SK-N-SH (cell line): ENCODE results near the gene MEI4. TPM values are rescaled to one million over a fixed set of nuclear protein-coding genes. Genes with fewer than 3 reads are reported as not detected.
A peak's percentile ranks its signal among the peaks of the same experiment; 100 is the strongest.
"Not testable (repeated sequence)": the region's sequence is repeated elsewhere in the genome, so short reads cannot be mapped to it uniquely, and the experiment has no call there.

Experiments used
- CTCF ChIA-PET: fragments of 300-600, 350-600 bp; formaldehyde crosslinking; extraction: SDS; loops from one replicate; lab custom pipeline; 2021; lab: Yijun Ruan, JAX
- POLR2A ChIA-PET: fragments of 350-600 bp; sonication (Branson Sonifier 250); formaldehyde crosslinking; extraction: SDS; loops from one replicate; lab custom pipeline; 2020; ENCODE audit warnings: antibody characterized with exemption, inconsistent platforms; lab: Yijun Ruan, JAX
- DNase-seq: peaks from one replicate; pipeline ENCODE4 v3.0.0; 2012
- H2AFZ ChIP-seq: fragments of 200-600 bp; sonication (generic); 2 replicates; pipeline ENCODE4 v1.8.1; 2016; ENCODE audit warnings: antibody characterized with exemption, mild to moderate bottlenecking, low read depth
- H3F3A ChIP-seq: fragments of 200-600 bp; sonication (generic); replicated peaks from 2 replicates; pipeline ENCODE3; 2016; ENCODE audit warnings: antibody characterized with exemption, mild to moderate bottlenecking; ENCODE audit not compliant: insufficient read depth
- H3K27ac ChIP-seq, 2 experiments: fragments of 200-500 bp in 1 of 2; fragments of 200-600 bp in 1 of 2; sonication (Bioruptor generic) in 1 of 2; sonication (generic), shearing (Covaris generic) in 1 of 2; 2 replicates each; pipeline versions ENCODE4 v1.5.1 to v1.6.1; 2014 to 2016; ENCODE audit warnings: low read depth in 2 of 2, inconsistent platforms in 1 of 2, low read length in 1 of 2, mild to moderate bottlenecking in 1 of 2, mixed read lengths in 1 of 2
- H3K27me3 ChIP-seq: fragments of 200-600 bp; sonication (generic), shearing (Covaris generic); 2 replicates; pipeline ENCODE4 v1.6.1; 2016; ENCODE audit warnings: mixed run types; ENCODE audit not compliant: insufficient read depth
- H3K36me3 ChIP-seq, 2 experiments: fragments of 200-500 bp in 1 of 2; fragments of 200-600 bp in 1 of 2; sonication (Bioruptor generic) in 1 of 2; sonication (generic) in 1 of 2; replicated peaks in 1 of 2; 2 replicates each; pipeline versions ENCODE3 to v1.5.1; 2014 to 2016; ENCODE audit warnings: low read length in 1 of 2, mild to moderate bottlenecking in 1 of 2; ENCODE audit not compliant: insufficient read depth in 2 of 2, control insufficient read depth in 1 of 2
- H3K4me1 ChIP-seq, 2 experiments: fragments of 200-500 bp in 1 of 2; fragments of 200-600 bp in 1 of 2; sonication (Bioruptor generic) in 1 of 2; sonication (generic), shearing (Covaris generic) in 1 of 2; 2 replicates each; pipeline versions ENCODE4 v1.5.1 to v1.6.1; 2014 to 2016; ENCODE audit warnings: low read depth in 1 of 2, low read length in 1 of 2, mixed run types in 1 of 2; ENCODE audit not compliant: insufficient read depth in 2 of 2, control insufficient read depth in 1 of 2
- H3K4me2 ChIP-seq: fragments of 200-600 bp; sonication (generic), shearing (Covaris generic); 2 replicates; pipeline ENCODE4 v1.6.1; 2017; ENCODE audit warnings: mixed run types
- H3K4me3 ChIP-seq, 2 experiments: fragments of 200-500 bp in 1 of 2; fragments of 200-600 bp in 1 of 2; sonication (Bioruptor generic) in 1 of 2; sonication (generic), shearing (Covaris generic) in 1 of 2; 2 replicates each; pipeline versions ENCODE4 v1.5.1 to v1.8.1; 2014 to 2016; ENCODE audit warnings: low read depth in 2 of 2, inconsistent platforms in 1 of 2, low read length in 1 of 2, mild to moderate bottlenecking in 1 of 2, mixed read lengths in 1 of 2, moderate library complexity in 1 of 2
- H3K79me2 ChIP-seq: fragments of 200-600 bp; sonication (generic); 2 replicates; pipeline ENCODE4 v1.8.1; 2017; ENCODE audit warnings: mild to moderate bottlenecking; ENCODE audit not compliant: insufficient read depth
- H3K9ac ChIP-seq: fragments of 200-600 bp; sonication (generic); 2 replicates; pipeline ENCODE4 v1.6.1; 2017; ENCODE audit warnings: mixed run types
- H3K9me2 ChIP-seq: fragments of 200-600 bp; sonication (generic); 2 replicates; pipeline ENCODE4 v1.6.1; 2017; ENCODE audit warnings: mixed run types
- H3K9me3 ChIP-seq: fragments of 200-600 bp; sonication (generic); 2 replicates; pipeline ENCODE4 v1.6.1; 2017; ENCODE audit warnings: mixed run types, mild to moderate bottlenecking, moderate library complexity
- H4K20me1 ChIP-seq: fragments of 200-600 bp; sonication (generic); 2 replicates; pipeline ENCODE4 v1.6.1; 2017; ENCODE audit warnings: mild to moderate bottlenecking, mixed run types; ENCODE audit not compliant: insufficient read depth
- CHD2 ChIP-seq: fragments of 150-350 bp; IDR thresholded peaks from 2 replicates; pipeline ENCODE4 v1.6.1; 2018; ENCODE audit warnings: low read length; ENCODE audit not compliant: partially characterized antibody
- EP300 ChIP-seq, 2 experiments: IDR thresholded peaks; 2 replicates each; pipeline versions ENCODE4 v1.4.0 to v1.6.1; 2012; ENCODE audit warnings: borderline replicate concordance in 1 of 2, low read depth in 1 of 2, low read length in 1 of 2
- FOXJ3 ChIP-seq: sonication (generic); formaldehyde crosslinking; IDR thresholded peaks from 2 replicates; pipeline ENCODE4 v1.5.1; 2020; ENCODE audit warnings: mild to moderate bottlenecking, missing genetic modification reagents
- GATA2 ChIP-seq: sonication (generic); formaldehyde crosslinking; IDR thresholded peaks from 2 replicates; pipeline ENCODE4 v1.5.0; 2020; ENCODE audit warnings: mild to moderate bottlenecking, missing genetic modification reagents
- JUND ChIP-seq: IDR thresholded peaks from 2 replicates; pipeline ENCODE4 v1.4.0; 2012
- RAD21 ChIP-seq: IDR thresholded peaks from 2 replicates; pipeline ENCODE4 v1.6.1; 2012; ENCODE audit warnings: mild to moderate bottlenecking, low read length
- RFX5 ChIP-seq: IDR thresholded peaks from 2 replicates; pipeline ENCODE4 v1.6.1; 2012; ENCODE audit warnings: mild to moderate bottlenecking, improper control_type of control experiment, low read length
- SMC3 ChIP-seq: IDR thresholded peaks from 2 replicates; pipeline ENCODE4 v1.6.1; 2012; ENCODE audit warnings: low read depth, low read length, improper control_type of control experiment
- TCF12 ChIP-seq: IDR thresholded peaks from 2 replicates; pipeline ENCODE4 v1.4.0; 2012
- whole genome bisulfite sequencing: methylation state at CpG from one replicate; pipeline ENCODE4 v1.1.6; 2017; ENCODE audit warnings: low lambda C conversion rate; 5-methylcytosine and 5-hydroxymethylcytosine counted together
- polyA plus RNA-seq, 3 experiments: library from polyadenylated mRNA; depleted of rRNA; stranded (reverse); fragments of >200 nt; gene quantifications; 2 replicates each; pipeline ENCODE4 v1.2.3, GENCODE V29; 2012
- TF ChIP-seq, protein P1 (sequence below): IDR thresholded peaks from 2 replicates; pipeline ENCODE4 v1.4.0; 2012; ENCODE audit warnings: low read depth
- TF ChIP-seq, protein P2 (sequence below): fragments of 150-350 bp; IDR thresholded peaks from 2 replicates; pipeline ENCODE4 v1.6.1; 2016; ENCODE audit warnings: mild to moderate bottlenecking, low read depth, low read length
- TF ChIP-seq, protein P3 (sequence below): fragments of 200-600 bp; sonication (generic); IDR thresholded peaks from 2 replicates; pipeline ENCODE4 v1.6.1; 2017; ENCODE audit warnings: antibody characterized with exemption, mild to moderate bottlenecking, moderate library complexity

The MEI4 gene
- polyA plus RNA-seq, 1 of the 3 experiments (the other 2 are of a cell fraction), result not detected

DNA sequence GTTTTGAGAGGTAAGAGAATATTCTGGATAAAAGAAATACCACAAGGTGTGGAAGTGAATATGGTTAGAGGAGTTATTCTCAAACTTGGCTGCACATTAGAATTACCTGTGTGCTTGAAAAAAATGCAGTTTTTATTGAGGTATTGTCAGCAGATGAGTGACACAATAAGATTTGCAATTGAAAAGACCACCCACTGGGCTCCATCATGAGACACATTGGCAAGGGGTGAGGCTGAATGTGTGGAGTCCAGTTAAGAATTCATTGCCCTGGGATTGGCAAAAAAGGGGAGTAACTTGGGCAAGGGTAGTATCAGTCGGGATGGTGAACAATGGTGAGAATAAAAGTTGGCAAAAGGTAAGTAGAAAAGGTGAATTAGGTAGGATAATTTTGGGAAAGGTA is 63.5 kb downstream of the MEI4 start:
- no peaks in the 10 kb centered on the region for H3K79me2 ChIP-seq
- H3K27me3 ChIP-seq, result no peaks in the 10 kb centered on the region; the same call in 1 of the 2 replicates
- no peaks in the 10 kb centered on the region for H3F3A ChIP-seq
- TF ChIP-seq, protein P1, sequence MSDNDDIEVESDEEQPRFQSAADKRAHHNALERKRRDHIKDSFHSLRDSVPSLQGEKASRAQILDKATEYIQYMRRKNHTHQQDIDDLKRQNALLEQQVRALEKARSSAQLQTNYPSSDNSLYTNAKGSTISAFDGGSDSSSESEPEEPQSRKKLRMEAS, result no peak
- no peak for TF ChIP-seq EP300 (IDR thresholded peaks at IDR 0.05; ENCODE audit: borderline replicate concordance in 1 of 2, low read depth in 1 of 2, low read length in 1 of 2)
- no peak for TF ChIP-seq CHD2
- no peak for TF ChIP-seq TCF12
- no peak for TF ChIP-seq FOXJ3 (CRISPR knock-in tag)
- TF ChIP-seq, protein P2, sequence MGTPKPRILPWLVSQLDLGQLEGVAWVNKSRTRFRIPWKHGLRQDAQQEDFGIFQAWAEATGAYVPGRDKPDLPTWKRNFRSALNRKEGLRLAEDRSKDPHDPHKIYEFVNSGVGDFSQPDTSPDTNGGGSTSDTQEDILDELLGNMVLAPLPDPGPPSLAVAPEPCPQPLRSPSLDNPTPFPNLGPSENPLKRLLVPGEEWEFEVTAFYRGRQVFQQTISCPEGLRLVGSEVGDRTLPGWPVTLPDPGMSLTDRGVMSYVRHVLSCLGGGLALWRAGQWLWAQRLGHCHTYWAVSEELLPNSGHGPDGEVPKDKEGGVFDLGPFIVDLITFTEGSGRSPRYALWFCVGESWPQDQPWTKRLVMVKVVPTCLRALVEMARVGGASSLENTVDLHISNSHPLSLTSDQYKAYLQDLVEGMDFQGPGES, result no peak
- TF ChIP-seq RFX5, result no peak
- TF ChIP-seq JUND, result no peak
- no peak for TF ChIP-seq GATA2 (CRISPR knock-in tag)
- H3K4me2 ChIP-seq, result no peak overlapping the region
- no peak for DNase-seq
- H3K4me1 ChIP-seq, result no peaks in the 10 kb centered on the region
- ChIA-PET POLR2A (no interaction called here), CTCF (interaction anchor here (0.6 kb wide), 1 partner anchor 828 kb away, joined by 3 read pairs; no protein-coding TSS in a partner anchor)
- no peaks in the 10 kb centered on the region for H3K36me3 ChIP-seq
- no peak overlapping the region for H3K9ac ChIP-seq
- H3K9me3 ChIP-seq, result no peaks in the 10 kb centered on the region
- H3K9me2 ChIP-seq, result no peaks in the 10 kb centered on the region
- H2AFZ ChIP-seq, result no peak overlapping the region
- 0% methylated on average over 1 of the region's 1 CpG for WGBS
- no peak overlapping the region for H3K4me3 ChIP-seq
- H3K27ac ChIP-seq, result no peak overlapping the region
- no peaks in the 10 kb centered on the region for H4K20me1 ChIP-seq

DNA sequence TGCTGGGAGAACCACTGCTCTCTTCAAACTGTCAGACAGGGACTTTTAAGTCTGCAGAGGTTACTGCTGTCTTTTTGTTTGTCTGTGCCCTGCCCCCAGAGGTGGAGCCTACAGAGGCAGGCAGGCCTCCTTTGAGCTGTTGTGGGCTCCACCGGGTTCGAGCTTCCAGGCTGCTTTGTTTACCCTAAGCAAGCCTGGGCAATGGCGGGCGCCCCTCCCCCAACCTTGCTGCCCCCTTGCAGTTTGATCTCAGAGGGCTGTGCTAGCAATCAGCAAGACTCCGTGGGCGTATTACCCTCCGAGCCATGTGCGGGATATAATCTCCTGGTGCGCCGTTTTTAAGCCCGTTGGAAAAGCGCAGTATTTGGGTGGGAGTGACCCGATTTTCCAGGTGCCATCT is 83.2 kb downstream of the MEI4 start:
- 61% methylated on average over 10 of the region's 13 CpGs for WGBS
- H3K9me3 ChIP-seq, DNase-seq, H3K79me2 ChIP-seq, POLR2A ChIA-PET, H3K27ac ChIP-seq, H3K36me3 ChIP-seq, H3K4me1 ChIP-seq, H3K9ac ChIP-seq, H3K9me2 ChIP-seq, CTCF ChIA-PET, H3K4me2 ChIP-seq, H3K27me3 ChIP-seq, H3K4me3 ChIP-seq, H4K20me1 ChIP-seq, H3F3A ChIP-seq, H2AFZ ChIP-seq: not testable (repeated sequence)

DNA sequence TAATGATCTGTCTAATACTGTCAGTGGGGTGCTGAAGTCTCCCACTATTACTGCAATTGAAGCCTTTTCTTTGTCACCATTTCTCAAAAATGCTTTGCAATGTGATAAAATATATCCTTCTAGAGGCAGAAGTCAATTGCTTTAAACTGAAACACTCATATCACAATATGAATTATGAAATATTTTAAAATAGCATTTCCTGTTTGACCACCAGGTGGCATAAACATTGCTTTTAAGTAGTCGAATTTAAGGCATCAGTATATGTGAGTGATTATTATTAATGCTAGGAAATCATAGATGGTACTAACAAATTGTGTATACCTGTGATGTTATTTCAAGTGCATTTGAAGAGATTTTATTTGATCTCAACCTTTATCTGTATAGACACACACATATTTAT is 87.5 kb downstream of the MEI4 start:
- WGBS, result 0% methylated on average over 1 of the region's 1 CpG
- CTCF ChIA-PET, result no interaction called here
- Histone ChIP-seq H3K9me2 (no peaks in the 10 kb centered on the region), H3F3A (no peaks in the 10 kb centered on the region), H3K9ac (no peak overlapping the region), H3K79me2 (no peaks in the 10 kb centered on the region), H3K27ac (no peak overlapping the region), H3K4me2 (no peak overlapping the region), H3K27me3 (no peaks in the 10 kb centered on the region), H4K20me1 (no peaks in the 10 kb centered on the region), H3K4me3 (no peak overlapping the region), H3K9me3 (no peaks in the 10 kb centered on the region), H3K4me1 (no peaks in the 10 kb centered on the region), H3K36me3 (no peaks in the 10 kb centered on the region), H2AFZ (no peak overlapping the region)
- peak; percentile 11 for DNase-seq
- TF ChIP-seq, protein P3, sequence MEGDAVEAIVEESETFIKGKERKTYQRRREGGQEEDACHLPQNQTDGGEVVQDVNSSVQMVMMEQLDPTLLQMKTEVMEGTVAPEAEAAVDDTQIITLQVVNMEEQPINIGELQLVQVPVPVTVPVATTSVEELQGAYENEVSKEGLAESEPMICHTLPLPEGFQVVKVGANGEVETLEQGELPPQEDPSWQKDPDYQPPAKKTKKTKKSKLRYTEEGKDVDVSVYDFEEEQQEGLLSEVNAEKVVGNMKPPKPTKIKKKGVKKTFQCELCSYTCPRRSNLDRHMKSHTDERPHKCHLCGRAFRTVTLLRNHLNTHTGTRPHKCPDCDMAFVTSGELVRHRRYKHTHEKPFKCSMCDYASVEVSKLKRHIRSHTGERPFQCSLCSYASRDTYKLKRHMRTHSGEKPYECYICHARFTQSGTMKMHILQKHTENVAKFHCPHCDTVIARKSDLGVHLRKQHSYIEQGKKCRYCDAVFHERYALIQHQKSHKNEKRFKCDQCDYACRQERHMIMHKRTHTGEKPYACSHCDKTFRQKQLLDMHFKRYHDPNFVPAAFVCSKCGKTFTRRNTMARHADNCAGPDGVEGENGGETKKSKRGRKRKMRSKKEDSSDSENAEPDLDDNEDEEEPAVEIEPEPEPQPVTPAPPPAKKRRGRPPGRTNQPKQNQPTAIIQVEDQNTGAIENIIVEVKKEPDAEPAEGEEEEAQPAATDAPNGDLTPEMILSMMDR, result peak; percentile 74
- no peak for TF ChIP-seq TCF12
- peak; percentile 54 for TF ChIP-seq RAD21
- peak; percentile 54 for TF ChIP-seq SMC3
- POLR2A ChIA-PET, result no interaction called here

DNA sequence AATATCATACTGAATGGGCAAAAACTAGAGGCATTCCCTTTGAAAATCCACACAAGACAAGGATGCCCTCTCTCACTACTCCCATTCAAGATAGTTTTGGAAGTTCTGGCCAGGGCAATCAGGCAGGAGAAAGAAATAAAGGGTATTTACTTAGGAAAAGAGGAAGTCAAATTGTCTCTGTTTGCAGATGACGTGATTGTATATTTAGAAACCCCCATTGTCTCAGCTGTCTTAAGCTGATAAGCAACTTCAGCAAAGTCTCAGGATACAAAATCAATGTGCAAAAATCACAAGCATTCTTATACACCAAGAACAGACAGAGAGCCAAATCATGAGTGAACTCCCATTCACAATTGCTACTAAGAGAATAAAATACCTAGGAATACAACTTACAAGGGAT is 99.3 kb downstream of the MEI4 start:
- H3K4me3 ChIP-seq, H3K9me2 ChIP-seq, H2AFZ ChIP-seq, H3K9ac ChIP-seq, H3K36me3 ChIP-seq, CTCF ChIA-PET, H3F3A ChIP-seq, H3K79me2 ChIP-seq, H3K4me2 ChIP-seq, POLR2A ChIA-PET, H3K27ac ChIP-seq, DNase-seq, H3K9me3 ChIP-seq, H3K4me1 ChIP-seq, H4K20me1 ChIP-seq, H3K27me3 ChIP-seq: not testable (repeated sequence)
- WGBS, result 3% methylated on average over 1 of the region's 1 CpG
